ENCODE data around the gene TRMT1.

The TRMT1 gene

GRCh38 chr19:13122980-13123957 lies 6.7 kb upstream of the TRMT1 start:
- no peak for DNase-seq

DNA sequence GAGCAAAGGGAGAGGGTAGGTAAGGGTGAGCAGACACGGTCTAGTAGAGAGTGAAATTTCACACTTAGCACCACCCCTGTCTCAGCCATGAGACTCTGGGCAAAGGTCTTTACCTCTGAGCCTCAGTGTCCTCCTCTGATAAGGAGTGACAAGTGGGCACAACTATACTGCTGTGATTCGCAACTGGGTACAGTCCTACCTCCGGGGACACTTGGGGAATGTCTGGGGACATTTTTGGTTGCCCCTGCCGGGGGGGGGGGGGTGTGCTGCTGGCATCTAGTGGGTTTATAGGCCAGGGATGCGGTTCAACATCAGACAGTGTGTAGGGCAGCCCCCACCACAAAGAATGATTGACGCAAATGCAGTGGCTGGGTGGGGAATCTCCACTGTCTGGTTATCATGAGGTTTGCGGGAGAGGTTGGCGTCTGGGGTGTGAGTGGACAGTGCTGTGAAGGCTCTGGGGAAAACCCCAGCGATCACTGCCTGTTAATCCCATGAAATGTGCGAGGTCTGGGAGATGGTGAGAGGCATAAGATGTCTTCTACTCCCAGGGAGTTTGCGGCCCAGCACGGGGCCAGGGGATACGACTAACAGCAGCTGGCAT lies 5.8 kb upstream of the TRMT1 start:
- DNase-seq: no peak

- DNase-seq: no peak
These were observed 5.2 kb upstream of the TRMT1 start for GRCh38 chr19:13121551-13122274.

DNA sequence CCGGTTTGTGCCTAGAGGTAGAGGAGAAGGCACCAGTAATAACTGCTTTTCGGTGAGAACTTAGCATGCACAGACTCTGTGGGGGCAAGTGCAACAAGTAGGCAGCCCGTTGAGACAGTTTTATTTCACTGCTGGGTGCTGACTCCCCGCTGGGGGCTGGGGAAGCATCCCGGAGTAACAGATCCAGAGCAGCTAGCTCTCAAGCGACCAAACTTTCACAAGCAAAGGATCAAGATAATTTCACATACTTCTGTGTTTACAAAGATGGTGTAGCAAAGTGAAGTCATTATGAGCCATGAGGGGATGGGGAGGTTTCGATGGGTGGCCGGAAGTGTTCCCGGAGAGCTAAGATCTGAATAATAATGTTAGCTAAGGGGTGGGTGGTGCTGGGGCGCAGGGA lies 4.3 kb upstream of the TRMT1 start:
- no peak for DNase-seq

- DNase-seq: no peak
These were observed 3.5 kb upstream of the TRMT1 start for GRCh38 chr19:13120031-13120430.

GRCh38 chr19:13119627-13120026 lies 3.1 kb upstream of the TRMT1 start:
- DNase-seq: no peak

GRCh38 chr19:13118424-13119193 lies 2.1 kb upstream of the TRMT1 start:
- DNase-seq: peak; percentile 72

DNA sequence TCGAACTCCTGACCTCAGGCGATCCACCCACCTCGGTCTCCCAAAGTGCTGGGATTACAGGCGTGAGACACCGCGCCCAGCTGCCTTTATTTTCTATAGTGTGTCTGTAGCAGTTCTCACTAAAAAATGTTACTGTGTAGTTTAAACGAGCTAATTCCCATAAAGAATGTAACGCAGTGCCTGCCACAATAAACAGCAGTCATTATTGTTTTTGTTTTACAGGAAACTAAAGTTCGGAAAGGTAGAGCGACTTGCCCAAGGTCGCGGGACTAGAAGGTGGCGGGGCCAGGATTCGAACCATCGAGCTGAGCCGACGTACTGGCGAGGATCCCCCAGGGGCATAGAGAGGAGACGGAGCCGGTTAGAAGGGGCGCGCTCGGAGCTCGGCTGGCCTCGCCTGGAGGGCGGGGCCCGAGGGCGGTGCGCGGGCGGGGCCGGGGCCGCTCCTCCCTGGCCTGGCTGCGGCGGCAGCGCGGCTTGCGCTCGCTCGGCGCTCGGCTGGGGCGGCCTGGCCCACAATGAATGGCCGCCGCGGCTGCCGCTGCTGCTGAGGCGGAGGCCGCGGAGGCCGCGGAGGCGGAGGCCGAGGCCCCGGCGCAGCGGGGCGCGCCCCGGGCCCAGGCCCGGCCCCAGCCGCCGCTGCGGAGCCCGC lies 1.4 kb upstream of the TRMT1 start, which contains the start of gene NACC1:
Gene NACC1, plus strand, starts transcription at position 493 of the 652 bp plus-strand sequence. CDS start 16,944 bp downstream, outside the sequence.
- peak; percentile 93 for DNase-seq

DNA sequence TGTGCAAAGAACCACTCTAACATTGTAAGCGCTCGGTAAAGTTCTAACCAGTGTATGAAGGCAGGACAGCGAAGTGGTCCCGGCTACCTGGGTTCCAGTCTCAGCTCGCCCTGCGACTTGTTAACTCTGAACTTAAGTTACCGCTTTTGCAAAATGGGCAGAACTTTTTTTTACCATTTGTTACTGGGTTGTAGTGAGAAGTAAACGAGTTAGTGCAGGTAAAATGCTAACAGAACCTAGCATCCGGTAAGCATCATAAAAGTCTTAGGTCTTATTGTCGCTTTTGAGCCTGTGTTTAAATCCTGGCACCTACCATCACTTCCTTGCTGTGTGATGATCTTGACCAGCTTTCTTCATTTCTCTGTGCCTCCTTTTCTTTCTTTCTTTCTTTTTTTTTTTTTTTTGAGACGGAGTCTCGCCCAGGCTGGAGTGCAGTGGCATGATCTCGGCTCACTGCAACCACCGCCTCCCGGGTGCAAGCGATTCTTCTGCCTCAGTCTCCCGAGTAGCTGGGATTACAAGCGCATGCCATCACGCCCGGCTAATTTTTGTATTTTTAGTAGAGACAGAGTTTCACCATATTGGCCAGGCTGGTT lies 734 bp upstream of the TRMT1 start:
- DNase-seq: no peak

- DNase-seq: no peak
These were observed 631 bp downstream of the TRMT1 start for GRCh38 chr19:13115936-13116281.

- DNase-seq: no peak
These were observed 4.0 kb downstream of the TRMT1 start for GRCh38 chr19:13112555-13112954.

DNA sequence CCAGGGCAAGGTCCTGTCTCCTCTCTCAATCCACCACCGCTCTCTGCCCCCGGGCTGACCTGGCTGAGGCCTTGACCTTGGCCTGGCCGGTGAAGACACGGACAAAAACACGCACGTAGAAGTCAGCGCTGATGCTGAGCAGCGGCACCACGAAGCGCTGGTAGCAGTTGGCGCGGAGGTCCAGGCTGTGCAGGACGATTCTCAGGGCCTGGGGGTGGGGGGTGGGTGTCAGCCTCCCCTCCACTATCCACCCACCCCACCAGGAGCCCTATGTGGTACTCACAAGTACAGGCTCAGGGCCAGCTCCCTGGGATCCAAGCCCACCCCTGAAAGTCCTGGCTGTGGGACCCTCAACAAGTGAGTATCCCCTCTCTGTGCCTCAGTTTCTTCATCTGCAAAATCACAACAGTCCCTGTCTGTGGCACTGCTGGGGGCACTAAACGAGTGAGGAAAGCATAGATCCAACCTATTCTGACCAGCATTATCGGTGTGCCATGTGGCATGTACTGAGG lies 6.4 kb downstream of the TRMT1 start:
- DNase-seq: no peak

DNA sequence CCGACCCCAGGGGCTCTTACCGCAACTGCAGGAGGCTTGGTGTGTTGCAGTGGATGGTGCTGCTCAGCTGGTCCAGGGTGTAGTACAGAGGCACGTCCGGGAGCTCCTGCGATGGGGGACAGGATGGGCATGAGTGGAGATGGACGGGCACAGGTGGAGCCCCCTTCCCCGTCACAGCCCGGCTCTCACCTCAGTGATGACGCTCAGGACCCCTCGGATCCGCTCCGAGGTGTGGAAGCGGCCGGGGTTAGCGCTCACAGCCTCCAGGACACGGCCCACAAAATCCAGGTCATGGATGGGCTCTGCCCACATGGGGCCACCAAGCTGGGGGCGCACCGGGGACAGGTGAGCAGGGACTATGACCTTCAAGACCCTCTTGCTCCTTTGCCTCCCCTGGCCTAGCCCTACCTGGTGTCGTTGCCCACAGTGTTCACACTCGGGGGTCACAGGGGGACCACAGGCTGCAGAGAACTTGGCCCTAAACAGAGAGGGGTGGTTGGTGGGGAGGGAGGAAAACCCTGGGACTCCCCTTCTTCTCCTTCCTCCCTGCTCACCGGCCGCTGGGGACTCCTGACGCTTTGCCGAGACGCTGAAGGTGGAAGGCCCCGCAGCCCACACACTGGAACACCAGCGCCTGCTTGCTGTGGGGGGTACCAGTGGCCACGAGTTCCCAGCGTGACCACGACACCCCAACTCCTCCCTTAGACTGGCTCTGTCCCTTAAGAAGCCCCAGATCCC lies 7.0 kb downstream of the TRMT1 start:
- no peak for DNase-seq

- peak; percentile 44 for DNase-seq
These were observed 11.5 kb downstream of the TRMT1 start for GRCh38 chr19:13104848-13105711.

DNA sequence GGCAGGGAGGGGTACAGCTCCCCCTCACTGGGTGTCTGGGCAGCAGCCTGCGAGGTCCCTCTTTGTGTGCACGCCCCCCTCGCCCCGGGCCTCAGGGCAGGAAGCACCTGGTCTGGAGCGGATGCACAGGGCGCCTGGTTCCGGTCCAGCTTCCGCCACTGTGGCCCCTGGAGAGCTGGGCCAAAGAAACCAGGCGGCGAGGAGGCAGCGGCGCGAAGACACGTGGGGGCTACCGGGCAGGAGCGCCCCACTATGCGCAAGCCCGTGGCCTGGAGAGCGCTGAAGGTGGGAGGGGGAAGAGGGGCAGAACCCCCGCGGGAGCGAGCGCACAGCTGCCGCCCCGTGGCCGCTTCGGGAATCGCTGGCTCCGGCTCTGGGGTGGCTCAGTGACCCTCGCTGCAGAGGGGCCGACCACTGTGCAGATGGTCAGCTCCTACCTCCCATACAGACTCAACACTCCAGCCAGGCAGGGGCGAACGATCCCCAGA lies 12.1 kb downstream of the TRMT1 start:
- peak; percentile 80 for DNase-seq

- DNase-seq: no peak
These were observed 12.8 kb downstream of the TRMT1 start for GRCh38 chr19:13103581-13104359.

DNA sequence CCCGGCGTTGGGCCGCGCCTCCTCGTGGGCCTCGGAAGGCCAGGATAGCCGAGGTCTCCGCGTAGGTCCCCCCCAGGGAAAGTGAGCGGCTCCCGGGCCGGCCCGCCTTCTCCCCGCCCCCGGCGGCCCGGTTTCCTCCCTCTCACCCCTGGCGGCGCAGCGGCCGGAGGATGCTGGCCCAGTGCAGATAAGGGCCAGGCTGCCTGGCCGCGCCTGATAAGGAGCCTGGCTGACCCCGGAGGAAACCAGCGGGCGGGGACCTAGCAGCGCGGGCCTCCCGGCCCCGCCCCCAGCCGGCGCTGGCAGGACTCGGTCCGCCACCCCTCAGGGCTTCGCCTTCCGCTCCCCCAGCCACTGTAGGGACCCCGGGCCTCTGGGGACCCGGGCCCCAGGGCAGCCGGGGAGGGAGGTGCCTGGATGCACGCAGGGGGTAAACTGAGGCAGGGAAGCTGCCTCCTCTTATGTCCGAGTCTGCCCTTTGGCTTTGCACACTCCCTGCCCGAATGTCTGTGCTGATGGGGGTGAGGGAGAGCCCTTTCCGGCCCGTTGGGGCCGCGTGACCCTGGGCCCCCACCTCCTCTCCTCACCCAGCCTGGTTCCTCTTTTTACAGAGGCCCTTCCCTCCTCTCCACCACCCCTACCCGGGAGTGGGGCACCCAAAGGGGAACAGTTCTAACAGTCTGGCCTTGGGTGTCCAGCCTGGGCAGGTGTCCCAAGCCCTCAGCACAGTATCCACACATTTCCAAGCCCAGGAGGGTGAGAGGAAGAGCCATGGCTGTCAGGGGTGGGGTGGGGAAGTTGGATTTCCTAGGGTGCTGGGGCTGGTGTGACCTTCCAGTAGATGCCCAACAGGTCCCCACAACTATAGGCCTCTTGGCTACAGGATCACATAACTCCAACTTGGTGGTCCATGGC lies 13.6 kb downstream of the TRMT1 start, which contains the start of gene LYL1:
Gene LYL1, minus strand, starts transcription at position 193 of the 915 bp plus-strand sequence. CDS start 1,687 bp downstream, outside the sequence.
- peak; percentile 64 for DNase-seq

DNA sequence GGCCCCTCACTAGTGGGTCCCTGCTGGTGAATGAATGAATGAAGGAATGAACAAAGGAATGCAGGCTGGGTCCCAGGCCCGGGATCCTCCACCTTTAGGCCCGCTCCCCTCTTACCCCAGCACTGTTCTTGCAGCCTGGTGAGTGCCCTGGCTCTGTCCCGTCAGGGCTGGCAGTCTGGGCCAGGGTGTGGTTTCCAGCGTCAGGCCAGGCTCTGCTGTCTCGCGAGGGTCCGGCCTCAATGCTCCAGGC lies 14.2 kb downstream of the TRMT1 start:
- no peak for DNase-seq

Data from stimulated activated CD4-positive, alpha-beta T cell treated with anti-CD3 and anti-CD28 coated beads, Interleukin-15, amount 100 ng/mL, for 24 hours (primary cell).